MG63 (cell line): ENCODE results near the gene SLC51B. TPM values are rescaled to one million over a fixed set of nuclear protein-coding genes. Genes with fewer than 3 reads are reported as not detected.

Source experiments
- DNase-seq: peaks from one replicate; pipeline ENCODE4 v3.0.0-alpha.2; 2020
- H3K27me3 ChIP-seq: fragments of 250-450 bp; sonication (Bioruptor Pico); 2 replicates; pipeline ENCODE4 v1.5.1; 2020; ENCODE audit warnings: mild to moderate bottlenecking, moderate library complexity
- H3K36me3 ChIP-seq: fragments of 250-450 bp; sonication (Bioruptor Pico); 2 replicates; pipeline ENCODE4 v1.5.1; 2020; ENCODE audit warnings: mild to moderate bottlenecking, moderate library complexity
- H3K4me3 ChIP-seq: fragments of 250-450 bp; sonication (Bioruptor Pico); 2 replicates; pipeline ENCODE4 v1.5.1; 2020; ENCODE audit warnings: mild to moderate bottlenecking, moderate library complexity
- H3K9me3 ChIP-seq: fragments of 250-450 bp; sonication (Bioruptor Pico); 2 replicates; pipeline ENCODE4 v1.5.1; 2020; ENCODE audit warnings: mild to moderate bottlenecking, moderate library complexity
- total RNA-seq: library from RNA; depleted of rRNA; stranded (reverse); fragments of >200 nt; shearing (Covaris generic); gene quantifications from 2 replicates; pipeline ENCODE4 v1.2.3, GENCODE V29; 2014; ENCODE audit warnings: low replicate concordance

Gene SLC51B
- total RNA-seq, 1 experiment from 2014 or later = not detected

- no peaks in the 10 kb centered on the region for H3K27me3 ChIP-seq
- DNase-seq = no peak
- H3K36me3 ChIP-seq = no peaks in the 10 kb centered on the region
- no peaks in the 10 kb centered on the region for H3K9me3 ChIP-seq
- no peak overlapping the region for H3K4me3 ChIP-seq
Measured at GRCh38 chr15:65057549-65057940, 12.4 kb downstream of the SLC51B start.

GRCh38 chr15:65058394-65059368 is 13.5 kb downstream of the SLC51B start:
- Histone ChIP-seq H3K36me3 (no peaks in the 10 kb centered on the region), H3K9me3 (no peaks in the 10 kb centered on the region), H3K4me3 (no peak overlapping the region), H3K27me3 (no peaks in the 10 kb centered on the region)
- no peak for DNase-seq

DNA sequence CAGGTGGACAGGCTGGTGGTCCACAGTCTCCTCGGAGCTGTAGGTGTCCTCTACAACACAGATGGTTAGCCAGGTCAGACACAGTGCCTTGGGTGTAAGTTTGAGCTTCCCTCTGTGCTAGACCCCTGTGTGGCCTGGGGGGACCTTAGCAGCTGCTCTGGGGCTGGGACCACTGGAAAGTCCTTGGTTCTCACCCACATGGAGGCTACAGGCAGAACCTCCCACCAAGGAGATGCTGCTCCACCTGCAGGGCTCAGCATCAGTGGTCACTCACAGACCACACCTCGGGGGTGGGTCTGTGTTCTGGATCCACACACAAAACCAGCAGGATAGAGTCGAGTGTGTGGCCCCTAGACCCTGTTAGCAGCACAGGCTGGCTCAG is 14.2 kb downstream of the SLC51B start:
- Histone ChIP-seq H3K4me3 (no peak overlapping the region), H3K9me3 (no peaks in the 10 kb centered on the region), H3K36me3 (no peaks in the 10 kb centered on the region), H3K27me3 (no peaks in the 10 kb centered on the region)
- no peak for DNase-seq

DNA sequence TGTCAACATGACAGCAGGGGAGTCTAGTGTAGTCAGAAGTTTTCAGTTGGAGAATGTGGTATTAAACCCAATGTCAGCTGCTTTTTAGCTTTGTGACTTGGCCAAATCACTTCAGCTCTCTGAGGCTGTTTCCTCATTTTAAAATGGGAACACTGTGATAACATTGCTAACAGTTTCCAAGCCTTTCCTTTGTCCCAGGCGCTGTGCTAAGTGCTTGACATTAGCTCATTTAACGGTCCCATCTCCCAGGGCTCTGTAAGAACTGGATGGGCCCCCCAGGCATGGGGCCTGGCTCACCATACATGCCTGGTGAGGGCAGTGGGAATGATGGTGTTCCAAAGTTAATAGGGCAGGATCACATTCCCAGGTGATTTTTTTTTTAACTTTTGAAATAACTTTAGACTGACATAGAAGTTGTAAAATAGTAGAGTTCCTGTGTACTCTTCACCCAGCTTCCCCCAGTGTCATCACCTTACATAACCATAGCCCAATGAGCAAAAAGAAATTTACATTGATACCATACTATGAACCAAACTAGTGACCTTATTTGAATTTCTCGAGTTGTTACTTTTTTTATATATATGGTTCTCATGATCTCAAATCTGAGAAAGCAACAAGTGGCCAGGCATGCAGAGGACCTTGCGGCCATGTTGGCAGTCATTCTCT is 14.9 kb downstream of the SLC51B start:
- Histone ChIP-seq H3K27me3 (no peaks in the 10 kb centered on the region), H3K36me3 (no peaks in the 10 kb centered on the region), H3K9me3 (no peaks in the 10 kb centered on the region), H3K4me3 (no peak overlapping the region)
- DNase-seq = no peak

DNA sequence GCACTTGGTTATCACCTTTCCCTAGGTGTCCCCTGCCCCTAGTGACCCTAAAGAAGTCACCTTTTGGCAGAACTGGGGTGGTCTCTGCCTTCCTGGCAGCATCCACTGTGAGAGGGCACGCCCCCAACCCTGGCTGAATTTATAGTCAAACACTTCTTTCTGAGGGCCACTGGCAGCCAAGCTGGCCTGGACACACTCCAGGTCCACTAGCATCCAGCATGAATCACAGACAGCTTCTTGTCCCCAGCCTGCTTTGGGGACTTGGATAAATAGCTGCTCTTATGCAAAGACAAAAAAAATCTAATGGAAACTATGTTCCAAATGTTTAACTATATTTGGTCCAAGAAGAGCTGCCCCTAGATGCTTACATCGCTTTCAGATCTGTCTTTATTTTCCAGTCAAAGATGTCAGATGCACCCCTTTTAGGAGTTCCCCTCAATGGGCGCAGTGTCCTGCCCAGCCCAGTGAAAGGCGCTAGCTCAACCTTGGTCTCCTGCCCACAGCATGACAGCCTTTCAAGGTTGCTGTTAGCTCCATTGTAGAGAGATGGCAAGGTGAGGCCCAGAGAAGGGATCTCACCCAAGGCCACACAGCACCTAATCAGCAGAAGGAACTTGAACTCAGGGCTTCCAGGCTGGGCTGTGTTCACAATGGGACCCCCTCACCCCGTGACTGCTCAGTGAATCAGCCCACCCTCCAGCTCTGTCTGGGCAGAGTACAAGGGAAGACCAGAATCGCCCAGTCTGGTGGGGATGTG is 15.6 kb downstream of the SLC51B start:
- H3K36me3 ChIP-seq = no peaks in the 10 kb centered on the region
- no peak overlapping the region for H3K4me3 ChIP-seq
- no peaks in the 10 kb centered on the region for H3K9me3 ChIP-seq
- DNase-seq = no peak
- no peaks in the 10 kb centered on the region for H3K27me3 ChIP-seq

- H3K27me3 ChIP-seq = no peaks in the 10 kb centered on the region
- no peaks in the 10 kb centered on the region for H3K36me3 ChIP-seq
- no peaks in the 10 kb centered on the region for H3K9me3 ChIP-seq
- H3K4me3 ChIP-seq = no peak overlapping the region
- DNase-seq = no peak
Measured at GRCh38 chr15:65062061-65062460, 16.9 kb downstream of the SLC51B start.

GRCh38 chr15:65062726-65063125 is 17.5 kb downstream of the SLC51B start:
- DNase-seq = no peak
- Histone ChIP-seq H3K36me3 (no peaks in the 10 kb centered on the region), H3K27me3 (no peaks in the 10 kb centered on the region)

GRCh38 chr15:65066001-65066634 is 20.9 kb downstream of the SLC51B start:
- H3K4me3 ChIP-seq = no peak overlapping the region; the same call in 1 of the 2 replicates
- no peaks in the 10 kb centered on the region for H3K27me3 ChIP-seq
- H3K9me3 ChIP-seq = no peaks in the 10 kb centered on the region
- no peaks in the 10 kb centered on the region for H3K36me3 ChIP-seq
- DNase-seq = no peak

More at GRCh38 chr15:65062726-65063125, 17.5 kb downstream of the SLC51B start:
- Histone ChIP-seq H3K4me3 (no peak overlapping the region), H3K9me3 (no peaks in the 10 kb centered on the region)

GRCh38 chr15:65066635-65067316 is 21.6 kb downstream of the SLC51B start:
- Histone ChIP-seq H3K36me3 (no peaks in the 10 kb centered on the region), H3K27me3 (no peaks in the 10 kb centered on the region), H3K9me3 (no peaks in the 10 kb centered on the region), H3K4me3 (peak overlapping the region; percentile 42)
- DNase-seq = no peak

DNA sequence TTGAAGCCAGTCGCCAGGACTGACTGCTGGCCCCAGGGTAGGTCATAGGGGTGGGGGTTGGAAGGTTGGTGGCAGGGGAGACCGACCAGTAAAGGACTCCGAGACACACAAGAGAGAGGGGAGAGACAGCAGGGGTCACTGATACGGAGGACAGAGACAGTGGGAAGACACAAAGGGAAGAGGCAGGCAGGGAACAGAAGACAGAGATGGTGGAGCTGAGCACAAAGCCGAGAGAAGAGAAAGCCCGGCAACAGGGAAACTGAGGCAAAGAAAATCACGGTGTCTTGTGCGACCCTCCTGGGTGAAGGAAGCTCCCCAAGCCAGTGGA is 22.1 kb downstream of the SLC51B start:
- Histone ChIP-seq H3K4me3 (peak overlapping the region; percentile 42), H3K9me3 (no peaks in the 10 kb centered on the region), H3K36me3 (no peaks in the 10 kb centered on the region), H3K27me3 (no peaks in the 10 kb centered on the region)
- DNase-seq = no peak

- Histone ChIP-seq H3K9me3 (no peaks in the 10 kb centered on the region), H3K36me3 (no peaks in the 10 kb centered on the region), H3K27me3 (no peaks in the 10 kb centered on the region), H3K4me3 (peak within 1 kb of the TSS; percentile 42)
- peak; percentile 50 for DNase-seq
Measured at GRCh38 chr15:65067645-65068402, 22.6 kb downstream of the SLC51B start, which contains the start of gene RASL12. RASL12 (minus strand) TSS chr15:65067991; CDS start chr15:65067835, 156 bp downstream.

DNA sequence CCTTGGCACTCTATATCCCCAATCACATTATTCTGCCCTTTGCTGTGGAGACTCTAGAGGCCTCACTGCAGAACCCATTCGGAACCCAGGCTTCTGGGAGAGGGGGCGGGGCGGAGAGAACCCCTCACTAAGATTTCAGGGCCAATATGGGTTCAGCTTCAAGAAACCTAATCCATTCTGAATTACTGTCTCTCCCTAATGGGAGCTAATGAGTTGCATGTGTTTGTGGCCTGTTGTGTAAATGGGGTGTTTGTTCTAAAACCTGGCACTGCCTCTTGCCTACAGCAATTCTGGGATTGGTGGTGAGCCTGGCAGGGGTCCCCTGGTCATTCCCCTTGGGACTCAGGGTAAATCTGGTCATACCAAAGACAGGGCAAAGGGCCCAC is 23.2 kb downstream of the SLC51B start:
- Histone ChIP-seq H3K9me3 (no peaks in the 10 kb centered on the region), H3K27me3 (no peaks in the 10 kb centered on the region), H3K36me3 (no peaks in the 10 kb centered on the region), H3K4me3 (no peak overlapping the region; the same call in none of the 2 replicates)
- no peak for DNase-seq

DNA sequence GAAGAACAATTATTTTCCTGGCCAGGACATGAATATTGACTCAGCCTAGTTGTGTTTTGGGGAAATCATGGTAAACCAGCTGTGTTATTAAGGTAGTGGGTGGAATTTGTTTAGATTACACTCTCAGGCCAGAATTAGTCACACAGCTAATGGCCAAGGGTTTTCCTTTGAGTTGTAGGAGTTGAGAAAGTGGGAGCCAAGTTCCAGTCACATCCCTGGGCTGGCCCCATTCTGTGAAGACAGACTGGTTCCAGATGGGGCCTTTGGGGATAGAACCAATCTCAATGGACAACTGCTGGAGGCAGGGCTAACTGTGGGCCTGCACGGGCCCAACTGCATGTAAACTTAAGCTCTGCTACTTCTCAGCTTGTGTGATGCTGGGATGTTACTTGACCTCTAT is 24.0 kb downstream of the SLC51B start:
- peak; percentile 94 for DNase-seq
- Histone ChIP-seq H3K36me3 (no peaks in the 10 kb centered on the region), H3K27me3 (no peaks in the 10 kb centered on the region), H3K4me3 (no peak overlapping the region), H3K9me3 (no peaks in the 10 kb centered on the region)

- Histone ChIP-seq H3K9me3 (no peaks in the 10 kb centered on the region), H3K27me3 (no peaks in the 10 kb centered on the region), H3K4me3 (no peak overlapping the region), H3K36me3 (no peaks in the 10 kb centered on the region)
- DNase-seq = no peak
Measured at GRCh38 chr15:65069779-65070546, 24.8 kb downstream of the SLC51B start.

DNA sequence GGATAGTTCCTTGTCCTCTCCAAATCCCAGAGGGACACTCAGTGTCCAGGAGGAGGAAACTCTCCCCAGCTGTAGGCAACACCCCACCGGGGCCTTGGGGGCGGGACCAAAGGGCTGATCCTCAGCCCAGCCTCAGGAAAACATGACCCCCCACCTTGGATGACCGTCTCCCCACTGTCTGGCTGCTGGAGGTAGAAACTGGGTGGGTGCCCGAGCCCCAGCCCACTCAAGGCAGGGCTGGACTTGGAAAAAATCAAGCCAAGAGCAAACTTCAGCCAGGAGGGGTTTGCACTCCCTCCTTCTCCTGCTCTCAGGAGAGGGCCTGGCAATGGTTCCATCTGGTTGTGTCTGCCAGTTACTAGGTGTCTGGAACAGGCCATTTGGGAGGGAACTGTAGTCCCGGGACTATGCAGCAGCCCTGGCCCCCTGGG is 26.2 kb downstream of the SLC51B start:
- DNase-seq = peak; percentile 70
- Histone ChIP-seq H3K36me3 (no peaks in the 10 kb centered on the region), H3K4me3 (no peak overlapping the region), H3K9me3 (no peaks in the 10 kb centered on the region), H3K27me3 (no peaks in the 10 kb centered on the region)
